Stimulated activated naive CD8-positive, alpha-beta T cell treated with anti-CD3 and anti-CD28 coated beads, Interleukin-15, Interleukin-2, amounts not matched to agents 100 ng/mL and 50 ng/mL, for 24 hours (primary cell): ENCODE results near the gene ARSJ.
"Not testable (repeated sequence)": the region's sequence is repeated elsewhere in the genome, so short reads cannot be mapped to it uniquely, and the experiment has no call there.

Experiments
- H3K27ac Mint-ChIP-seq: one replicate; pipeline ENCODE4 v1.8.0; 2021; ENCODE audit warnings: mild to moderate bottlenecking, mixed read lengths
- H3K27me3 Mint-ChIP-seq: one replicate; pipeline ENCODE4 v1.8.0; 2021; ENCODE audit warnings: mixed read lengths
- H3K36me3 Mint-ChIP-seq: one replicate; pipeline ENCODE4 v1.8.0; 2021; ENCODE audit warnings: low read depth, mixed read lengths
- H3K4me1 Mint-ChIP-seq: one replicate; pipeline ENCODE4 v1.8.0; 2021; ENCODE audit warnings: low read depth, mixed read lengths
- H3K4me3 Mint-ChIP-seq: one replicate; pipeline ENCODE4 v1.8.0; 2021; ENCODE audit warnings: mild to moderate bottlenecking, mixed read lengths
- H3K9me3 Mint-ChIP-seq: one replicate; pipeline ENCODE4 v1.8.0; 2021; ENCODE audit warnings: mixed read lengths

ARSJ gene

GRCh38 chr4:113957956-113958355, 21.5 kb downstream of the ARSJ start:
- Mint-ChIP-seq H3K4me3 (no peak overlapping the region), H3K36me3 (no peaks in the 10 kb centered on the region), H3K27me3 (peaks cover 26% of the 10 kb centered on the region), H3K9me3 (peaks cover 6% of the 10 kb centered on the region), H3K27ac (no peak overlapping the region), H3K4me1 (no peaks in the 10 kb centered on the region)

DNA sequence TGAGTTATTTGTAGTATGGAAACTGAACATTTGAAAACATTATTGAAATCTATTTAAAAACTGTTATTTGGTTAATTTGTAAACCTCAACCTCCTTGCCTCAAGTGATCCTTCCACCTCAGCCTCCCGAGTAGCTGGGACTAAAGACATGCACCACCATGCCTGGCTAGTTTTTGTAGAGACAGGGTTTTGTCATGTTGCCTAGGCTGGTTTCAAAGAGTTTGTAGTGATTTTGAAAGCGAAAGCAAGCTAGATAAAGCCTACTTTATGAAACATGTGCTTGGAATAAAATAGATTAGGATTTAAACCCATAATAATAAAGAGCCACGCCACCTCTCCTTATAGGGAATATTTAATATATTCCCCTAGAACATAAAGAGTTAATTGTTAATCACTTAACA, 23.5 kb downstream of the ARSJ start:
- no peak overlapping the region for H3K4me3 Mint-ChIP-seq
- H3K27me3 Mint-ChIP-seq = peaks cover 28% of the 10 kb centered on the region
- no peaks in the 10 kb centered on the region for H3K9me3 Mint-ChIP-seq
- no peak overlapping the region for H3K27ac Mint-ChIP-seq
- no peaks in the 10 kb centered on the region for H3K4me1 Mint-ChIP-seq
- no peaks in the 10 kb centered on the region for H3K36me3 Mint-ChIP-seq

- no peaks in the 10 kb centered on the region for H3K9me3 Mint-ChIP-seq
- H3K4me3 Mint-ChIP-seq = no peak overlapping the region
- H3K4me1 Mint-ChIP-seq = no peaks in the 10 kb centered on the region
- no peaks in the 10 kb centered on the region for H3K36me3 Mint-ChIP-seq
- H3K27me3 Mint-ChIP-seq = peaks cover 28% of the 10 kb centered on the region
- no peak overlapping the region for H3K27ac Mint-ChIP-seq
These were observed 24.0 kb downstream of the ARSJ start for GRCh38 chr4:113955411-113955810.

DNA sequence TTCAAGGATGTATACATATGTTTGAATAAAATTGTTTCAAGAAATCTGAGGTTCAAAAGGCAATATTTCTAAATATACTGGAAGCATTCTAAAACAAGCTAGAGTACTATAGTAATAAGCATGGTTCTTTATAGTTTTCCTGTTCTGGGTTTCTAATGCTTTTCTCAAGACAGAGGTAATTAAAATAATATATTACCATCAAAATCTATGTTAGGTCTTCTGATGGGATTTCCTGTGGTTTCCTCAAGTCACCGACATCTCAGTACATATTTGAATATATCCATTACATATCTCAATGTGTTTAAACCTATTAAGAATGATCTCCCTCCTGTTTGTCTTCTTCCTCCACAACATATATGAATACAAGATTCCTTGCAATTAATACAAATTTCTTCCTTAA, 25.6 kb downstream of the ARSJ start:
- Mint-ChIP-seq H3K4me3 (no peak overlapping the region), H3K27me3 (peaks cover 28% of the 10 kb centered on the region), H3K9me3 (no peaks in the 10 kb centered on the region), H3K27ac (no peak overlapping the region), H3K4me1 (no peaks in the 10 kb centered on the region), H3K36me3 (no peaks in the 10 kb centered on the region)

- Mint-ChIP-seq H3K36me3 (no peaks in the 10 kb centered on the region), H3K27ac (no peak overlapping the region), H3K9me3 (no peaks in the 10 kb centered on the region), H3K4me1 (no peaks in the 10 kb centered on the region), H3K27me3 (peaks cover 22% of the 10 kb centered on the region), H3K4me3 (no peak overlapping the region)
These were observed 26.9 kb downstream of the ARSJ start for GRCh38 chr4:113952452-113953029.

DNA sequence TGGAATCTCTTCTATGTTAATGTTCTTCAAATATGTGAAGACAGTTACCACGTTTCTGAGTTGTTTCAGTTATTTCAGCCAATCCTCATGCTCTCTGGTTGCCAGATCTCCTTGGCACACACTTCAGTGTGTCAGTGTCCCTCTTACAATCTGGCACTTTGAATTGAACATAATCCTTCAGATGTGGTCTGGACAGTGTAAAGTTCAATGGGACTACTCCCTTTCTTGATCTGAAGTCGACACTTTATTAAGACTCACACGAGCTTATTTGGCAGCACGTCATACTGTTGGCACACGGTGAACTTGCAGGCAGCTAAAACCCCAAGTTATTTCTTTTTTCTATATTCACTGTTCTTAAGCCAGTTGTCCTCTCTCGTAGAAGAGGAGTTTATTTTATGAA, 28.2 kb downstream of the ARSJ start:
- no peaks in the 10 kb centered on the region for H3K4me1 Mint-ChIP-seq
- H3K9me3 Mint-ChIP-seq = no peaks in the 10 kb centered on the region
- no peak overlapping the region for H3K4me3 Mint-ChIP-seq
- no peaks in the 10 kb centered on the region for H3K36me3 Mint-ChIP-seq
- H3K27me3 Mint-ChIP-seq = peaks cover 14% of the 10 kb centered on the region
- H3K27ac Mint-ChIP-seq = no peak overlapping the region

DNA sequence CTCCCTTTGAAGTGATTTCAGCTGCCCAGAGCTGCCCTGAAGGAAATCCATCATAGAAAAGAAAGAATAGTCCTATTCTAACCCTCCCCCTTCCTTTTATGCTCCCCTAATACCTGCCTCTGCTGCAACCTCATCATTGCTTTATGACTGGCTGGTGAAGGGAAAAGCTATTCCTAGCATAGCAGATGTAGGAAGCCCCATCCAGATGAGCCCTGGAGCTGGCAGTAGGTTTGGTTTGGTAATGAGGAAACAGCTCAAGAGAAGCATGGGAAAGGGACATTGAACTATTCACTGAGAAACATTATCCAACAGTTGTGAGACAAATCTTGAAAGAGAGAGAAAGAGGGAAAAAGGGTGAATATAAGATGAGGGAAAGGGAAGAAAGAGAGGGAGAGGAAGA, 29.2 kb downstream of the ARSJ start:
- H3K4me3 Mint-ChIP-seq = no peak overlapping the region
- H3K4me1 Mint-ChIP-seq = peaks cover 7% of the 10 kb centered on the region
- H3K27ac Mint-ChIP-seq = no peak overlapping the region
- peaks cover 12% of the 10 kb centered on the region for H3K27me3 Mint-ChIP-seq
- H3K9me3 Mint-ChIP-seq = no peaks in the 10 kb centered on the region
- no peaks in the 10 kb centered on the region for H3K36me3 Mint-ChIP-seq

- peaks cover 18% of the 10 kb centered on the region for H3K4me1 Mint-ChIP-seq
- H3K9me3 Mint-ChIP-seq = no peaks in the 10 kb centered on the region
- H3K4me3 Mint-ChIP-seq = no peak overlapping the region
- peaks cover 3% of the 10 kb centered on the region for H3K27me3 Mint-ChIP-seq
- no peaks in the 10 kb centered on the region for H3K36me3 Mint-ChIP-seq
- no peak overlapping the region for H3K27ac Mint-ChIP-seq
These were observed 32.0 kb downstream of the ARSJ start for GRCh38 chr4:113947484-113947883.

GRCh38 chr4:113945906-113946305, 33.5 kb downstream of the ARSJ start:
- no peak overlapping the region for H3K4me3 Mint-ChIP-seq
- H3K36me3 Mint-ChIP-seq = no peaks in the 10 kb centered on the region
- no peak overlapping the region for H3K27ac Mint-ChIP-seq
- H3K4me1 Mint-ChIP-seq = peaks cover 18% of the 10 kb centered on the region
- no peaks in the 10 kb centered on the region for H3K27me3 Mint-ChIP-seq
- no peaks in the 10 kb centered on the region for H3K9me3 Mint-ChIP-seq

DNA sequence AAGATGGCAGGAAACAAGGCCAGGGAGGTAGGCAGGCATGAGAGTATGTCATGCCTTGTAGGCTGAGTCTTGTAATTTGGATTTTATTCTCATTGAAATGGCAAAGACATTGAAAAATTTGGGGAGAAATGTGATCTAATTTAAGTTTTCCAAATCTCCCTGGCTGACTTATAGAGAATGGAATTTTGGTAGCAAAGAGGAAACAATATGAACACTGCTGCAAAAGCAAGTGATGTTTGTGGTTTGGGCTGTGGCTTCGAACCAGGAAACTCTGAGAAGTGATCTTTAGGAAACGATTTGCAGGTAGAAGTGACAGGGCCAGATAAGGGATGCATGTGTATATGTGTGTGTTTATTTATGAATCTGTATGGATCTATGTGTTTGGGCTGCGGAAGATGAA, 35.6 kb downstream of the ARSJ start:
- Mint-ChIP-seq H3K9me3 (no peaks in the 10 kb centered on the region), H3K4me1 (peaks cover 18% of the 10 kb centered on the region), H3K27me3 (no peaks in the 10 kb centered on the region), H3K27ac (no peak overlapping the region), H3K4me3 (no peak overlapping the region), H3K36me3 (no peaks in the 10 kb centered on the region)

DNA sequence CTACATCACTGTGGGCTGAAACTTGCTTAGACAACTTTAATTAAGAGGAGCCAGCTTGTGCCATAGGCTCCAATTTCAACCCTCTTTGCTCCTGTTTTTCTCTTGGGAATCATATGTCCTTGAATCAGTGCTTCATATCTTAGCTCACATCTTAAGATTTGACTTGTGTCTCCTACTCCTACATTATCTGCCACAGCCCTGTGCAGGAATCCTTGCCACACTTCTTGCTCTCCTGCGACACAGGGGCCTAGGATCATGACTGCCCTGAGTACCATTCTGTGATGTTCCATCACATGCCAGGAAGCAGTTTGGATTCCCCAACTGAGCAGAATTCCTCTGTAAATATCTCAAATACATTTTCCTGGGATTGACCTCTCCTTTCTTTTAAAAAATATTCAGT, 36.4 kb downstream of the ARSJ start:
- Mint-ChIP-seq H3K36me3 (no peaks in the 10 kb centered on the region), H3K9me3 (no peaks in the 10 kb centered on the region), H3K4me3 (no peak overlapping the region), H3K27me3 (no peaks in the 10 kb centered on the region), H3K27ac (no peak overlapping the region), H3K4me1 (peaks cover 18% of the 10 kb centered on the region)

GRCh38 chr4:113941836-113942235, 37.6 kb downstream of the ARSJ start:
- no peak overlapping the region for H3K27ac Mint-ChIP-seq
- no peak overlapping the region for H3K4me3 Mint-ChIP-seq
- H3K27me3 Mint-ChIP-seq = no peaks in the 10 kb centered on the region
- peaks cover 4% of the 10 kb centered on the region for H3K9me3 Mint-ChIP-seq
- peaks cover 18% of the 10 kb centered on the region for H3K4me1 Mint-ChIP-seq
- no peaks in the 10 kb centered on the region for H3K36me3 Mint-ChIP-seq

DNA sequence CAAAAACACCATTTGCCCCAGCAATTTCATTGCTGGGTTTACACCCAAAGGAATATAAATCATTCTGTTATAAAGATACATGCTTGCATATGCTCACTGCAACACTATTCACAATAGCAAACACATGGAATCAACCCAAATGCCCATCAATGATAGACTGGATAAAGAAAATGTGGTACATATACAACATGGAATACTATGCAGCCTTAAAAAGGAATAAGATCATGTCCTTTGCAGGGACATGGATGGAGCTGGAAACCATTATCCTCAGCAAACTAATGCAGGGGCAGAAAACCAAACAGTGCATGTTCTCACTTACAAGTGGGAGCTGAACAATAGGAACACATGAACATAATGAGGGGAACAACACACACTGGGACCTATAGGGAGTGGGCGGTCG, 39.3 kb downstream of the ARSJ start:
- H3K27ac Mint-ChIP-seq, H3K27me3 Mint-ChIP-seq, H3K4me3 Mint-ChIP-seq, H3K36me3 Mint-ChIP-seq, H3K9me3 Mint-ChIP-seq: not testable (repeated sequence)
- peaks cover 11% of the 10 kb centered on the region for H3K4me1 Mint-ChIP-seq

DNA sequence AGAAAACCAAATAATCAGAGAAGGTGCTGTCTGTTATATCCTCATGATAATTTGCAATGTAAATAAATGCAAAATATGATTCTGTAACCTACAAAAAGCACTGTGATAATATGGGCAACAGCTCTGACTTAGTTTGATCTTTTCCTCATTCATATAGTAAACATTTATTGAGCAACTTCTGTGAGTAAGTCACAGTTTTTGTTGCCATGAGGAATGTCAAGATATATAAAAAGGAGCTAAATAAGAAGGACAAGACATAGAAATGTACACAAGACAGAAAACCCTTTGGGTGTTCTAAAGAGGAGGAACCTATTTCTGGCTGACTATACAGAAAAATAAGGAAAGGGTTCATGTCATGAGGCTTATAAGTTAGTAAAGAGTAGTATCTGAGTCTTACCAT, 44.3 kb downstream of the ARSJ start:
- H3K4me3 Mint-ChIP-seq = no peak overlapping the region
- no peaks in the 10 kb centered on the region for H3K36me3 Mint-ChIP-seq
- H3K27me3 Mint-ChIP-seq = no peaks in the 10 kb centered on the region
- H3K27ac Mint-ChIP-seq = no peak overlapping the region
- H3K4me1 Mint-ChIP-seq = no peaks in the 10 kb centered on the region
- H3K9me3 Mint-ChIP-seq = peaks cover 4% of the 10 kb centered on the region

DNA sequence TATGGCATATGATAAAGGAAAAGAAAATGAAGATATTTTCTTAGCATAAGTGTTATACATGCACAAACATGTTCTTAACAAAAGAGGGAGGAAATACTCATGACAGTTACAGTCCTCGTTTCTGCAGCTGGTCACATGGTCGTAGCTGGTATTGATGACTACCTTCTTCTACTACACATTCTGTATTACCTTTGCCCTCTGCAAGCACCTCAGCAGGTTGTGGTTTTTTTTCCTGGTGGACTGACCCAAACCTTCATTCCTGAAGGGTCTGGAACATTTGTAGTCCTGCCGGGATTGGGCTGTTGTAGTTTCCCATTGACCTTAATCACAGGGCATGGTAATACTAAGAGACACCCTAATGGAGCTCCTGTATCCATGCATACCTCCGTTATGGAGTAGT, 54.7 kb downstream of the ARSJ start:
- H3K27ac Mint-ChIP-seq, H3K4me3 Mint-ChIP-seq, H3K36me3 Mint-ChIP-seq, H3K4me1 Mint-ChIP-seq, H3K9me3 Mint-ChIP-seq, H3K27me3 Mint-ChIP-seq: not testable (repeated sequence)

DNA sequence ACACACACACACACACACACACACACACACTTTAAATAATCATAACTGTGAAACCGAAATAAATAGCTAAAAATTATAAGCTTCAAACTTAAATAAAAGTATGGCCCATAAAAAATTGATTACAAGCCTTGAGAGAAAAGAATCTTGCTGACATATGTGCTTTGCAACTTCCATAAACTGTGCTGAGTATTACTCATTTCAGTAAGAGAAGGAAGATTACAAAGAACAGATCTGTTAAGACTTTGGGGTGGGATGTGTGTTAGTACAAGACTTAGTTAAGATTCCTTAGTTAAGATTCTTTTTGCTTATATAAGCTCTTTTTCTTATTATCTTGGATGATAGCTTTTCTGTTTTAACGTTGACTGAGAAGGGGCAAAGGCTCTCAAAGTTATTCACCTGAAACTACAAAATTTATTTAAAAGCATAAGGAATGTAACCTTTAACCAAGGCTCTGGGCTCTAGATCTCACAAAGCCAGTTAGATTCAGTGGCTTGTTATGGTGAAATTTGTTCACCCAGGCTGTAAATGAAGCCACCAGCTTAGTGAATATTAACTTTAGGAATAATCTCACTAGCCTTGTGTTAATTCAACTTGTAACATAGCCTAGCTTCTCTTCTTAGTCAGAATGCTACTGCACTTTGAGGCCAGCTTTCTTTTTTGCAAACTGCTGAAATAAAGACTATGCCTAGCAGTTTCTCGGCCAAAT, 58.2 kb downstream of the ARSJ start:
- H3K9me3 Mint-ChIP-seq = no peaks in the 10 kb centered on the region
- H3K4me3 Mint-ChIP-seq = no peak overlapping the region
- no peak overlapping the region for H3K27ac Mint-ChIP-seq
- H3K36me3 Mint-ChIP-seq = no peaks in the 10 kb centered on the region
- H3K4me1 Mint-ChIP-seq = no peaks in the 10 kb centered on the region
- H3K27me3 Mint-ChIP-seq = no peaks in the 10 kb centered on the region
